CD4-positive, alpha-beta T cell (primary cell): Measurements from ENCODE around the gene CHMP4A. TPM values are rescaled to one million over a fixed set of nuclear protein-coding genes. Genes with fewer than 3 reads are reported as not detected.

Experiments used
- ATAC-seq: fragments of 200-7000 bp; cut with Tn5 transposase; one replicate; pipeline ENCODE4 v1.10.0; 2022; ENCODE audit warnings: mild to moderate bottlenecking; ENCODE audit not compliant: poor library complexity
- CTCF ChIA-PET: fragments of 350-600 bp; sonication (Branson Sonifier 250); formaldehyde crosslinking; loops from one replicate; lab custom pipeline; 2021; ENCODE audit warnings: antibody characterized with exemption, inconsistent platforms; lab: Charles Lee
- POLR2A ChIA-PET: fragments of 350-600 bp; sonication (Branson Sonifier 250); formaldehyde crosslinking; loops from one replicate; lab custom pipeline; 2021; ENCODE audit warnings: antibody characterized with exemption, inconsistent platforms; lab: Charles Lee
- DNase-seq, 14 experiments: peaks; one replicate each; pipeline ENCODE4 v3.0.0-alpha.2; 2013 to 2020; ENCODE audit warnings: mixed read lengths in 2 of 14
- H3K27ac ChIP-seq, 2 donors: one replicate each; pipeline versions ENCODE4 v1.5.1 to v1.7.0; 2013; ENCODE audit warnings: low read length in 2 of 2, low read depth in 1 of 2, mild to moderate bottlenecking in 1 of 2
- H3K27me3 ChIP-seq, 2 experiments: 1 replicate in 1 of 2; 2 replicates in 1 of 2; pipeline versions ENCODE4 v1.6.1 to v1.7.0; 2013; ENCODE audit warnings: low read length in 2 of 2, control low read depth in 1 of 2, mild to moderate bottlenecking in 1 of 2, moderate library complexity in 1 of 2; ENCODE audit not compliant: insufficient read depth in 2 of 2, control insufficient read depth in 1 of 2
- H3K36me3 ChIP-seq: one replicate; pipeline ENCODE4 v1.6.1; 2013; ENCODE audit warnings: low read length, control low read depth; ENCODE audit not compliant: insufficient read depth
- H3K4me1 ChIP-seq: one replicate; pipeline ENCODE4 v1.6.1; 2013; ENCODE audit warnings: low read length, control low read depth; ENCODE audit not compliant: insufficient read depth
- H3K4me3 ChIP-seq: one replicate; pipeline ENCODE4 v1.5.1; 2013; ENCODE audit warnings: mild to moderate bottlenecking, low read length, moderate library complexity
- H3K9me3 ChIP-seq, 2 experiments: 1 replicate in 1 of 2; 2 replicates in 1 of 2; pipeline versions ENCODE4 v1.6.1 to v1.7.0; 2013; ENCODE audit warnings: low read length in 2 of 2, mild to moderate bottlenecking in 2 of 2, control low read depth in 1 of 2, moderate library complexity in 1 of 2; ENCODE audit not compliant: control insufficient read depth in 1 of 2, insufficient read depth in 1 of 2
- H3K27ac Mint-ChIP-seq: one replicate; pipeline ENCODE4 v1.8.0; 2020; ENCODE audit warnings: mixed read lengths
- H3K27me3 Mint-ChIP-seq: one replicate; pipeline ENCODE4 v1.8.0; 2021; ENCODE audit warnings: mixed read lengths
- H3K36me3 Mint-ChIP-seq: one replicate; pipeline ENCODE4 v1.8.0; 2021; ENCODE audit warnings: low read depth, mixed read lengths
- H3K4me1 Mint-ChIP-seq: one replicate; pipeline ENCODE4 v1.8.0; 2021; ENCODE audit warnings: low read depth, mixed read lengths
- H3K4me3 Mint-ChIP-seq: one replicate; pipeline ENCODE4 v1.8.0; 2020; ENCODE audit warnings: mild to moderate bottlenecking, mixed read lengths
- H3K9me3 Mint-ChIP-seq: one replicate; pipeline ENCODE4 v1.8.0; 2020; ENCODE audit warnings: mixed read lengths
- intact Hi-C, 2 experiments: fragments of 100-400 bp; cut with DNase I in 1 of 2; cut with micrococcal nuclease in 1 of 2; formaldehyde crosslinking; loops; one replicate each; pipeline versions ENCODE4 v1.15.1 to v1.9.0; 2023 to 2025; cut with DNase I, micrococcal nuclease
- total RNA-seq, 174 experiments: library from RNA in 2 of 174; stranded (reverse) in 2 of 174; gene quantifications; one replicate each; pipeline ENCODE4 v1.2.3 and lab custom pipeline; 2021 to 2026
- TF ChIP-seq, protein P1 (sequence below): fragments of 200-600 bp; IDR thresholded peaks from one replicate; pipeline ENCODE4 v1.8.0; 2022; ENCODE audit warnings: antibody characterized with exemption, mild to moderate bottlenecking

The CHMP4A gene
- total RNA-seq, 2 experiments from 2014 or later, result 73.4 to 80.1 TPM

DNA sequence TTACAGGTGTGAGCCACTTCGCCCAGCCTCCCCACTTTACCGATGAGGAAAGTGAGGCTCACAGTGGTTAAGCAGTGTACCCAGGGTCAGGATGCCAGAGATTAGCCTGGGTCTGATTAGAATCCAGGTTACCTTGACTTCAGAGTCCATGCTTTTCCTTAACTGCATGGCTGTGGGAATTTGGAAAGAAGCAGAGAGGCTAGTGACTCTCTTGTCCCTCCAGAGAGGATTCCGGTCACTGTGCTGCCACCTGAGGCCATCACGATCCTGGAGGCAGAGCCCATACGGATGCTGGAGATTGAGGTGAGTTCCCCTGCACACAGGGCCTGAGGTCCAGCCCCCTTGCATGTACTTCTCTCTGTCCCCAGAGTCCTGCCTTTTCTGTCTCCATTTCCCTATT, 36.7 kb downstream of the CHMP4A start:
- Histone ChIP-seq H3K9me3 (no peaks in the 10 kb centered on the region), H3K36me3 (peaks cover 64% of the 10 kb centered on the region), H3K27ac (no peak overlapping the region), H3K27me3 (no peaks in the 10 kb centered on the region), H3K4me3 (no peak overlapping the region), H3K4me1 (peaks cover 13% of the 10 kb centered on the region)
- no peak overlapping the region for H3K27ac Mint-ChIP-seq
- ChIA-PET CTCF (interaction anchor here (2.0 kb wide), 1 partner anchor 16 kb away, joined by 9 read pairs; the partner anchor contains the start of gene IRF9), POLR2A (interaction anchor here (0.9 to 2.3 kb wide), 3 partner anchors 15 to 62 kb away, joined by 3 to 11 read pairs (median 4); partner anchors contain the start of genes DCAF11, IRF9, NRL and PSME1)
- H3K4me1 Mint-ChIP-seq, result peaks cover 20% of the 10 kb centered on the region
- no peaks in the 10 kb centered on the region for H3K9me3 Mint-ChIP-seq
- no peaks in the 10 kb centered on the region for H3K27me3 Mint-ChIP-seq
- DNase-seq, result no peak
- peaks cover 70% of the 10 kb centered on the region for H3K36me3 Mint-ChIP-seq
- no peak overlapping the region for H3K4me3 Mint-ChIP-seq
- intact Hi-C loops, result no loop called here
- TF ChIP-seq, protein P1, sequence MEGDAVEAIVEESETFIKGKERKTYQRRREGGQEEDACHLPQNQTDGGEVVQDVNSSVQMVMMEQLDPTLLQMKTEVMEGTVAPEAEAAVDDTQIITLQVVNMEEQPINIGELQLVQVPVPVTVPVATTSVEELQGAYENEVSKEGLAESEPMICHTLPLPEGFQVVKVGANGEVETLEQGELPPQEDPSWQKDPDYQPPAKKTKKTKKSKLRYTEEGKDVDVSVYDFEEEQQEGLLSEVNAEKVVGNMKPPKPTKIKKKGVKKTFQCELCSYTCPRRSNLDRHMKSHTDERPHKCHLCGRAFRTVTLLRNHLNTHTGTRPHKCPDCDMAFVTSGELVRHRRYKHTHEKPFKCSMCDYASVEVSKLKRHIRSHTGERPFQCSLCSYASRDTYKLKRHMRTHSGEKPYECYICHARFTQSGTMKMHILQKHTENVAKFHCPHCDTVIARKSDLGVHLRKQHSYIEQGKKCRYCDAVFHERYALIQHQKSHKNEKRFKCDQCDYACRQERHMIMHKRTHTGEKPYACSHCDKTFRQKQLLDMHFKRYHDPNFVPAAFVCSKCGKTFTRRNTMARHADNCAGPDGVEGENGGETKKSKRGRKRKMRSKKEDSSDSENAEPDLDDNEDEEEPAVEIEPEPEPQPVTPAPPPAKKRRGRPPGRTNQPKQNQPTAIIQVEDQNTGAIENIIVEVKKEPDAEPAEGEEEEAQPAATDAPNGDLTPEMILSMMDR, result no peak
- no peak for ATAC-seq

DNA sequence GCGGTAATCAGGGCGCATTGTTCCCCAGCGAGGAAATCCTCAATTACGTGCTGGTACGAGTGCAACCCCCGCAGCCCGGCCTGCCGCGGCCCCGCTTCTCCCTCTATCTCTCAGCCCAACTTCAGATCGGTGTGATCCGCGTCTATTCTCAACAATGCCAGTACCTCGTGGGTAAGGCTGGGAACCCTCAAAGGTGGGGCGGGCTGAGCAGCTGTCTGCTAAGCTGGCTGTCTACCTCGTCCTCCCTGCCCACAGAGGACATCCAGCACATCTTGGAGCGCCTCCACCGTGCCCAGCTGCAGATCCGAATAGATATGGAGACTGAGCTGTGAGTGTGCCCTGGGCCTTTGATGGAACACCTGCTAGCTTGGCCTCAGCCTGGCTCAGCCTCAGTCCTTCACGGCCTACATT, 40.4 kb downstream of the CHMP4A start:
- Mint-ChIP-seq H3K27me3 (no peaks in the 10 kb centered on the region), H3K27ac (peak overlapping the region; percentile 74), H3K36me3 (peaks cover 50% of the 10 kb centered on the region), H3K4me3 (peak overlapping the region; percentile 82), H3K9me3 (no peaks in the 10 kb centered on the region), H3K4me1 (peaks cover 36% of the 10 kb centered on the region)
- H3K4me1 ChIP-seq, result peaks cover 21% of the 10 kb centered on the region
- intact Hi-C loops, result no loop called here
- H3K4me3 ChIP-seq, result peak overlapping the region; percentile 56
- TF ChIP-seq, protein P1, result no peak
- ChIA-PET CTCF (interaction anchor here (1.4 kb wide), 1 partner anchor 12 kb away, joined by 3 read pairs; no protein-coding TSS in a partner anchor), POLR2A (interaction anchor here (0.8 to 5.4 kb wide), 6 partner anchors 11 to 59 kb away, joined by 3 to 53 read pairs (median 5); partner anchors contain the start of genes DCAF11, EMC9, IPO4 and IRF9)
- H3K36me3 ChIP-seq, result peaks cover 37% of the 10 kb centered on the region
- ATAC-seq, result no peak
- no peaks in the 10 kb centered on the region for H3K27me3 ChIP-seq
- H3K9me3 ChIP-seq, result no peaks in the 10 kb centered on the region
- DNase-seq, result no peak
- H3K27ac ChIP-seq, result peak overlapping the region in 1 of 2 donors; percentile 44

GRCh38 chr14:24172261-24172860, 40.9 kb downstream of the CHMP4A start:
- Histone ChIP-seq H3K27ac (peak overlapping the region; percentile 29 to 44), H3K9me3 (no peaks in the 10 kb centered on the region), H3K4me1 (peaks cover 21% of the 10 kb centered on the region), H3K4me3 (peak overlapping the region; percentile 56), H3K36me3 (peaks cover 37% of the 10 kb centered on the region), H3K27me3 (no peaks in the 10 kb centered on the region)
- peak overlapping the region; percentile 89 for H3K4me3 Mint-ChIP-seq
- no peak for ATAC-seq
- CTCF ChIA-PET, result interaction anchor here (1.4 to 1.8 kb wide), 2 partner anchors 11 to 12 kb away, joined by 3 to 9 read pairs; partner anchors contain the start of gene IRF9
- POLR2A ChIA-PET, result interaction anchor here (1.3 to 5.4 kb wide), 6 partner anchors 11 to 92 kb away, joined by 3 to 53 read pairs (median 8); partner anchors contain the start of genes DCAF11, EMC9, IPO4 and IRF9
- peak overlapping the region; percentile 79 for H3K27ac Mint-ChIP-seq
- H3K9me3 Mint-ChIP-seq, result no peaks in the 10 kb centered on the region
- H3K27me3 Mint-ChIP-seq, result no peaks in the 10 kb centered on the region
- H3K4me1 Mint-ChIP-seq, result peaks cover 40% of the 10 kb centered on the region
- TF ChIP-seq, protein P1, result no peak
- peaks cover 51% of the 10 kb centered on the region for H3K36me3 Mint-ChIP-seq
- intact Hi-C loops, result no loop called here
- DNase-seq, result no peak
